Brain microvascular endothelial cell (primary cell): Measurements from ENCODE around the gene PPP1R3A.
"Not testable (repeated sequence)": the region's sequence is repeated elsewhere in the genome, so short reads cannot be mapped to it uniquely, and the experiment has no call there.

Experiments
- DNase-seq: peaks from one replicate; pipeline ENCODE4 v3.0.0-alpha.2; 2020
- H3K27ac ChIP-seq: fragments of 250-450 bp; sonication (Bioruptor Pico); 2 replicates; pipeline ENCODE4 v1.5.1; 2020; ENCODE audit warnings: mild to moderate bottlenecking, moderate library complexity
- H3K27me3 ChIP-seq: fragments of 250-450 bp; sonication (Bioruptor Pico); replicated peaks from 2 replicates; pipeline ENCODE4 v1.5.1; 2020; ENCODE audit warnings: mild to moderate bottlenecking
- H3K36me3 ChIP-seq: fragments of 250-450 bp; sonication (Bioruptor Pico); replicated peaks from 2 replicates; pipeline ENCODE4 v1.5.1; 2020; ENCODE audit warnings: mild to moderate bottlenecking
- H3K4me3 ChIP-seq: 2 replicates; pipeline ENCODE4 v1.5.1; 2011; ENCODE audit warnings: low read depth, mild to moderate bottlenecking, control low read depth, low read length, moderate library complexity
- in situ Hi-C: cut with HindIII; loops from 2 replicates; pipeline ENCODE4 v1.10.0; 2017; ENCODE audit warnings: low sequenced_read_pairs, low pct_ligation_motif_present
- TF ChIP-seq, protein P1 (sequence below): IDR thresholded peaks from 2 replicates; pipeline ENCODE4 v1.5.1; 2011; ENCODE audit warnings: low read depth, mild to moderate bottlenecking, moderate library complexity, low read length, control low read depth, inconsistent platforms; ENCODE audit errors: missing control alignments

The PPP1R3A gene

DNA sequence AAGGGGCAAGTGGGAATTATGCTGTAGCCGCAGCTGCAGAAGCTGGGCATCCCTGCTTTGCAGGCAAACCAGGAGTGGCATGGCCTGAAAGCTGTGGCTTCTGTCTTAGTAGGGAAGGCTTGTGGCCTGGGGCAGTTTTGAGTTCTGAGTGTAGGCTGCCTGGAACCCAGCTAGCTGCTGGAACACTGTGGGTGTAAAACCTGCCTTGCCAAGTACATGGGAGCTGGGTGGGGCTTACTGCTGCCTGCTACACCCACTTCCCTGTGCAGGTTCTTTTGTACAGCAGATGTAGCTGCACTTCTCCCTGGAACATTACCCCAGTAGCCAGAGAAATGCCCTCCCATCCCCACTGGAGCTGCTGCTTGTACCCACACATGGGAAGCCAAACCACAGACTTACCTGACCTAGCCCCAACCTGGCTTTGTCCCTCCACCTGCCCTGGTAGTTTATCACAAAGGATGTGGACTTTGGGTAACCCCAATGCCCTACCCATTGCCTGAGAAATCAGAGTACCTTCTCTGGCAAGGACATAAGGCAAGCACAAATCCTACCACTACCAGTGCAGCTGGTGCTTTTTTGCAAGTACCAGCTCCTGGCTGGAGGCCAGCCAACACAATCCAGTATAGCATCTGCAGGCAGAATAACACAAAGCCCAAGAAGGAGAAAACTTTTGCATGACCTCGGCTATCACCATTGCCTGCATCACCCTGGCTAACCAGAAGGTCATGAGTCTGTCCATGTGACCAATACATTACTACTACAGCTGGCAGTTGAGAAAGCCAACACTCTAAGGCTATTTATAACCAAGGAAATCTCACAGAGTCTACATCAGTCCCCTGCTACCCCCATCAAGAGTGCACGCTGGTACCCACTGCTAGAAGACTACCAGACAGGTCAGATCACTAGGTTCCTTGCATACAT is 26.5 kb upstream of the PPP1R3A start:
- in situ Hi-C loops: no loop called here
- Histone ChIP-seq H3K27me3 (no peaks in the 10 kb centered on the region), H3K27ac (no peak overlapping the region), H3K36me3 (no peaks in the 10 kb centered on the region), H3K4me3 (no peak overlapping the region)
- TF ChIP-seq, protein P1, sequence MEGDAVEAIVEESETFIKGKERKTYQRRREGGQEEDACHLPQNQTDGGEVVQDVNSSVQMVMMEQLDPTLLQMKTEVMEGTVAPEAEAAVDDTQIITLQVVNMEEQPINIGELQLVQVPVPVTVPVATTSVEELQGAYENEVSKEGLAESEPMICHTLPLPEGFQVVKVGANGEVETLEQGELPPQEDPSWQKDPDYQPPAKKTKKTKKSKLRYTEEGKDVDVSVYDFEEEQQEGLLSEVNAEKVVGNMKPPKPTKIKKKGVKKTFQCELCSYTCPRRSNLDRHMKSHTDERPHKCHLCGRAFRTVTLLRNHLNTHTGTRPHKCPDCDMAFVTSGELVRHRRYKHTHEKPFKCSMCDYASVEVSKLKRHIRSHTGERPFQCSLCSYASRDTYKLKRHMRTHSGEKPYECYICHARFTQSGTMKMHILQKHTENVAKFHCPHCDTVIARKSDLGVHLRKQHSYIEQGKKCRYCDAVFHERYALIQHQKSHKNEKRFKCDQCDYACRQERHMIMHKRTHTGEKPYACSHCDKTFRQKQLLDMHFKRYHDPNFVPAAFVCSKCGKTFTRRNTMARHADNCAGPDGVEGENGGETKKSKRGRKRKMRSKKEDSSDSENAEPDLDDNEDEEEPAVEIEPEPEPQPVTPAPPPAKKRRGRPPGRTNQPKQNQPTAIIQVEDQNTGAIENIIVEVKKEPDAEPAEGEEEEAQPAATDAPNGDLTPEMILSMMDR: no peak
- DNase-seq: no peak

DNA sequence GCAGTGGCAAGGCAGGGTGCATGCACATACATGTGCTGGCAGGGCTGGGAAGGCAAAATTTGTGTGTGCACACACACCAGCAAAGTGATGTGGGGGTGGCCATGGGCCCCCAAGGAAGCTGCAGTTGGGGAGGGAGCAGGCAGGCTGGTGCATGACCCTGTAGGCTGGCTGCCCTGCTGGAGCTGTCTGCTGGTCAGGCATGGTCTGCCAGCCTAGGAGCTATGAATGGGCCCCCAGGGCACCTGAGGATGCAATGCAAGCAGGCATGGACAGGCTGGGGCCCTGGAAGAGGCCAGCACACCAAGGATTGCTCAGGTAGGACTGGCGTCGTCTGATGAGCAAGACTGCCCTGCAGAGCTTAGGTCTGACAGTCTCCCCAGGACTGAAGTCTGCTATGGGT is 18.2 kb upstream of the PPP1R3A start:
- H3K36me3 ChIP-seq: no peaks in the 10 kb centered on the region
- H3K4me3 ChIP-seq: no peak overlapping the region
- DNase-seq: no peak
- in situ Hi-C loops: no loop called here
- TF ChIP-seq, protein P1: no peak
- H3K27ac ChIP-seq: no peak overlapping the region
- H3K27me3 ChIP-seq: no peaks in the 10 kb centered on the region

DNA sequence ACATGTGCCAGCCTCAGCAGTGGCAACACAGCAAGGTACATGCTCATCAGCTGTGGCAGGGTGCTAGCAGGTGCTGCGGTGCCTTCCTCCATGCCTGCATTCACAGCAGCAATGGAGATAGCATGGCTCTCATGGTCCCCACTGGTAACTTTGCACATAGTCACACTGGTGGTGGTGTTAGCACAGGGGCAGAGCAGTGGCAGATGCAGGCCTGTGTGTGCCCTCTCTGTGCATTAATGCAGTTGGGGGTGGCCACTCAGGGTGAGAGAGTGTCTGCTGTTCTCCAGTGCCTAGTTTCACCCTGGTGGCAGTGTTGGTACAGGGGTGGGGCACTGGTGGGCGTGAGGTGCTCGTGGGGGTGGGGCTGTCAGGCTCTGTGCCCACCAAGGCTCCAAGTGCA is 17.7 kb upstream of the PPP1R3A start:
- Histone ChIP-seq H3K4me3 (no peak overlapping the region), H3K27ac (no peak overlapping the region), H3K36me3 (no peaks in the 10 kb centered on the region), H3K27me3 (no peaks in the 10 kb centered on the region)
- TF ChIP-seq, protein P1: no peak
- in situ Hi-C loops: no loop called here
- no peak for DNase-seq

DNA sequence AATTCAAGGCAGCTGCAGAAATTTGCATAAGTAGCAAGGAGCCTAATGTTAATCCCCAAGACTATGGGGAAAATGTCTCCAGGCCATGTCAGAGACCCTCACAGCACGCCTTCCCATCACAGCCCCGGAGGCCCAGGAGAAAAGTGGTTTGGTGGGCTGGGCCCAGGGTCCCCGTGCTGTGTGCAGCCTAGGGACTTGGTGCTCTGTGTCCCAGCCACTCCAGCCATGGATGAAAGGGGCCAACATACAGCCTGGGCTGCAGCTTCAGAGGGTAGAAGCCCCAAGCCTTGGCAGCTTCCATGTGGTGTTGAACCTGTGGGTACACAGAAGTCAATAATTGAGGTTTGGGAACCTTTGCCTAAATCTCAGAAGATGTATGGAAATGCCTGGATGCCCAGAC is 10.6 kb upstream of the PPP1R3A start:
- H3K36me3 ChIP-seq, in situ Hi-C loops, H3K27me3 ChIP-seq, H3K27ac ChIP-seq, DNase-seq, H3K4me3 ChIP-seq: not testable (repeated sequence)

DNA sequence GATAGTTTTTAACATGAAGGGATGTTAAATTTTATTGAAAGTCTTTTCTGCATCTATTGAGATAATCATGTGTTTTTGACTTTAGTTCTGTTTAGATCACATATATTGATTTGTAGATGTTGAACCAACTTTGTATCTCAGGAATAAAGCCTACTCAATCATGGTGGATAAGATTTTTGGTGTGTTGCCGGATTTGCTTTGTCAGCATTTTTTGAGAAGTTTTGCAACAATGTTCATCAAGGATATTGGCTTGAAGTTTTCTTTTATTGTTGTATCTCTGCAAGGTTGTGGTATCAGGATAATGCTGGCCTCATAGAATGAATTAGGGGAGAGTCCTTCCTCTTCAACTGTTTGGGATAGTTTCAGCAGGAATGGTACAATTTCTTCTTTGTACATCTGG is 9.3 kb upstream of the PPP1R3A start:
- TF ChIP-seq, protein P1: no peak
- in situ Hi-C loops: no loop called here
- no peak for DNase-seq
- Histone ChIP-seq H3K27me3 (no peaks in the 10 kb centered on the region), H3K27ac (no peak overlapping the region), H3K4me3 (no peak overlapping the region), H3K36me3 (no peaks in the 10 kb centered on the region)

DNA sequence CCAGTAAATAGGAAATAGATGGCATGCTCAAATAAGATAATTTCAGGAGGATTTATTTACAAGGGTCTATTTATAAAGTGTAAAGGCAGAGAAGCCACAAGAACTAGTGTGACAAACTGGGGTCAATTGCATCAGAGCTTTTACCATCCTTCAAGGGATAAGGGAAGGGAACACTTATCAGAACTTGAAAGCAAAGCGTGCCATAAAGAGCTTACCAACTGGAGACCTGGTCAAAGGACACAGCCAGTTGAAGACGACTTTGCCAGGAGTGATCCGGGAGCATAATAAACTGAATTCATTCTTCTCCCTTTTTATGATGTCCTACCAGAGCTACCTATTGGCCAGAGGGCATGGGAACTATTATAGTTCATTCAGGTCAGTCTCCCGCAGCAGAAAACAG is 3.2 kb upstream of the PPP1R3A start:
- DNase-seq: no peak
- Histone ChIP-seq H3K27me3 (no peaks in the 10 kb centered on the region), H3K4me3 (no peak overlapping the region), H3K36me3 (no peaks in the 10 kb centered on the region), H3K27ac (no peak overlapping the region)
- in situ Hi-C loops: no loop called here
- TF ChIP-seq, protein P1: no peak
